A673 (cell line): ENCODE measurements around the gene GALNT2. TPM values are rescaled to one million over a fixed set of nuclear protein-coding genes. Genes with fewer than 3 reads are reported as not detected.

Experiments
- BruUV-seq: library from RNA; stranded (reverse); fragments of 400-500 nt; replicated peaks from 2 replicates; lab custom pipeline; 2021; lab: Mats Ljungman, UMichigan
- CTCF ChIA-PET: fragments of 300-600 bp; sonication (Branson Sonifier 250); formaldehyde crosslinking; loops from one replicate; lab custom pipeline; 2022; ENCODE audit warnings: antibody characterized with exemption; lab: Charles Lee
- POLR2A ChIA-PET: fragments of 300-600 bp; sonication (Branson Sonifier 250); formaldehyde crosslinking; loops from one replicate; lab custom pipeline; 2022; ENCODE audit warnings: antibody characterized with exemption; ENCODE audit not compliant: low non-redundant PET; lab: Charles Lee
- DNase-seq: peaks from one replicate; pipeline ENCODE4 v3.0.0-alpha.2; 2015; ENCODE audit warnings: low spot score
- H3K27ac ChIP-seq: fragments of 200-600 bp; sonication (generic); 2 replicates; pipeline ENCODE4 v1.5.1; 2016; ENCODE audit warnings: mixed run types, low read depth, mild to moderate bottlenecking, mixed read lengths, antibody characterized with exemption, low read length; ENCODE audit not compliant: poor library complexity, severe bottlenecking
- H3K27me3 ChIP-seq: fragments of 200-600 bp; sonication (generic); replicated peaks from 2 replicates; pipeline ENCODE4 v1.6.1; 2017; ENCODE audit warnings: mixed run types, low read depth, mild to moderate bottlenecking, mixed read lengths, antibody characterized with exemption, low read length; ENCODE audit not compliant: insufficient read depth, poor library complexity
- H3K36me3 ChIP-seq: fragments of 200-600 bp; sonication (generic); 2 replicates; pipeline ENCODE4 v1.6.1; 2016; ENCODE audit warnings: mixed run types, mild to moderate bottlenecking, mixed read lengths, antibody characterized with exemption, low read length; ENCODE audit not compliant: insufficient read depth, poor library complexity, severe bottlenecking
- H3K4me1 ChIP-seq: fragments of 200-600 bp; sonication (generic); 2 replicates; pipeline ENCODE4 v1.6.1; 2017; ENCODE audit warnings: mixed run types, mild to moderate bottlenecking, mixed read lengths, antibody characterized with exemption, low read length; ENCODE audit not compliant: insufficient read depth, poor library complexity, severe bottlenecking
- H3K4me3 ChIP-seq: fragments of 200-600 bp; sonication (generic); 2 replicates; pipeline ENCODE4 v1.5.1; 2016; ENCODE audit warnings: low read depth, mixed run types, mild to moderate bottlenecking, mixed read lengths, low read length; ENCODE audit not compliant: poor library complexity, severe bottlenecking
- H3K9me3 ChIP-seq: fragments of 200-600 bp; sonication (generic); 2 replicates; pipeline ENCODE4 v1.6.1; 2016; ENCODE audit warnings: mixed run types, low read depth, mild to moderate bottlenecking, mixed read lengths, antibody characterized with exemption, low read length; ENCODE audit not compliant: poor library complexity, severe bottlenecking
- CTCF ChIP-seq: fragments of 300-800, 200-600 bp; sonication (generic); conservative IDR thresholded peaks from 2 replicates; pipeline ENCODE4 v1.5.1; 2017; ENCODE audit warnings: low read depth, mild to moderate bottlenecking, antibody characterized with exemption, low read length, moderate library complexity, mixed read lengths
- EZH2 ChIP-seq: fragments of 200-600 bp; sonication (generic); IDR thresholded peaks from 2 replicates; pipeline ENCODE4 v1.6.1; 2017; ENCODE audit warnings: borderline replicate concordance, low read depth, mild to moderate bottlenecking, mixed read lengths, antibody characterized with exemption, low read length; ENCODE audit not compliant: poor library complexity, severe bottlenecking
- intact Hi-C: fragments of 100-400 bp; cut with micrococcal nuclease; formaldehyde crosslinking; loops from one replicate; pipeline ENCODE4 v1.10.0; 2022; ENCODE audit not compliant: unreplicated experiment
- total RNA-seq: library from RNA; stranded (reverse); gene quantifications from 2 replicates; pipeline ENCODE4 v1.2.3, GENCODE V29; 2021

GALNT2 gene
- total RNA-seq, 1 experiment from 2014 or later, result 94.6 TPM

DNA sequence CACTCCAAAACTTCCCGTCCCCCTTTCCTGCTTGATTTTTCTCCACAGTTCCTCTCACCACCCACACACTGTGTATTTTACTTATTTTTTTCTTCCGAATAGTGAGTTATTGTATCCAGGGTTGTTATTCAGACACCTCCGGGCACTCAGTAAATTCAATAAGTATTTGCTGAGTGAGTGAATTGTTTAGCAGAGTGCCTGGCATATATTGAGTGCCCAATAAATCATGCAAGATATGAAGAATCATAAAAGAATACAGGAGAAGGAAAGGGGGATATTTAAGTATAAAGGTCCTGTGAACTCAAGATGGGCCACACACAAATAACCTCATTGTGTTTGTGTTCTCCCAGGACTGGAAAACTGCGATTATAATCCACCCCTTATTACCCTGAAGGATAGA is 139.9 kb downstream of the GALNT2 start:
- no peaks in the 10 kb centered on the region for H3K27me3 ChIP-seq
- TF ChIP-seq EZH2, result no peak
- no peak for TF ChIP-seq CTCF
- H3K4me3 ChIP-seq, result no peak overlapping the region
- H3K4me1 ChIP-seq, result peaks cover 54% of the 10 kb centered on the region
- DNase-seq, result no peak
- intact Hi-C loops, result no loop called here
- CTCF ChIA-PET, result no interaction called here
- BruUV-seq, result no TSS peak
- no peaks in the 10 kb centered on the region for H3K36me3 ChIP-seq
- no peaks in the 10 kb centered on the region for H3K9me3 ChIP-seq
- no peak overlapping the region for H3K27ac ChIP-seq
- POLR2A ChIA-PET, result no interaction called here

DNA sequence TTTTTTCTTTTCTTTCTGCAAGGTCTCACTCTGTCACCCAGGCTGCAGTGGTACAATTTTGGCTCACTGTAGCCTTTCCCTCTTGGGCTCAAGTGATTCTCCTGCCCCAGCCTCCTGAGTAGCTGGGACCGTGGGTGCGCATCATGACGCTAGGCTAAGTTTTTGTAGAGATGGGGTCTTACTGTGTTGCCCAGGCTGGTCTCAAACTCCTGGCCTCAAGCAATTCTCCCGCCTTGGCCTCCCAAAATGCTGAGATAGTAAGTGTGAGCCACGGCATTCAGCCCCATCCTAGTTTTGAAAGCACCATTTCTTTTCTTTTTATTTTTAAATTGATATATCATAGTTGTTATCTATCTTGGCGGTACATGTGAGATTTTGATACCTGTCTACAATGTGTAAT is 140.6 kb downstream of the GALNT2 start:
- H3K36me3 ChIP-seq, result no peaks in the 10 kb centered on the region
- no peaks in the 10 kb centered on the region for H3K9me3 ChIP-seq
- POLR2A ChIA-PET, result no interaction called here
- CTCF ChIA-PET, result no interaction called here
- no peak for DNase-seq
- intact Hi-C loops, result no loop called here
- H3K4me1 ChIP-seq, result peaks cover 56% of the 10 kb centered on the region
- H3K27me3 ChIP-seq, result no peaks in the 10 kb centered on the region
- TF ChIP-seq CTCF (no peak), EZH2 (no peak)
- no peak overlapping the region for H3K4me3 ChIP-seq
- no TSS peak for BruUV-seq
- no peak overlapping the region for H3K27ac ChIP-seq

DNA sequence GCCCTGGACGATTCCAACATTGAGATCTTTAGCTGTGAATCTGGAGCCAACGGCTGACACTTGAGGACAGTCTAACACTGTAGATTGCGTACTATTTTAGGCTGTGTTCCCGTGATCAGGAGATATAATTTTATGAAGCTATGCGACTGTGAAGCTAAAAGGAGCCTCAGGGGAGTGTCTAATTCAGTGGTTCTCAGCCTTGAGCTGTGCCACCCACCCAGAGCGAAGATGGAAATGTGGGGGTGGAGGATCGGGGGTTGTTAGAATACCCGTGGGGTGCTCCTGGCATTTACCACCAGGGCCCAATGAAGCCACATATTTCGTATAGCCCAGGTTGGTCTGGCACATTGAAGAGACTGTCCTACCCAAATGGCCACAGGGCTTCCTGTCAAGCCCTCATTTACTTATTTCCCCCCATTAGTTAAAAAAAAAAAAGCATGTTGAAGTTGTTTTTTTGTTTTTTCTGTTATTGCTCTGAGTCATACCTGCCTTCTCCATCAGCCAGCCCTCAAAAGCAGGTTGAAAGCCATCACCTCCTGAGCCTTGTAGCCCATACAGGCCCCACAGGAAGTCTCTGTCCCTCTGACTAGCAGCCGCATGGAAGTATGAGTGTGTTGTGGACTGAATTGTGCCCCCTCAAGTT is 141.7 kb downstream of the GALNT2 start:
- CTCF ChIA-PET, result interaction anchor here (0.7 kb wide), 1 partner anchor 72 kb away, joined by 3 read pairs; no protein-coding TSS in a partner anchor
- DNase-seq, result peak; percentile 40

More for the DNA sequence above, 141.7 kb downstream of the GALNT2 start:
- POLR2A ChIA-PET, result no interaction called here
- no peak for TF ChIP-seq EZH2
- TF ChIP-seq CTCF, result peak; percentile 31; the same call in 1 of the 2 replicates
- intact Hi-C loops, result no loop called here
- no TSS peak for BruUV-seq
- Histone ChIP-seq H3K27me3 (no peaks in the 10 kb centered on the region), H3K4me3 (no peak overlapping the region), H3K27ac (peak overlapping the region; percentile 2), H3K36me3 (no peaks in the 10 kb centered on the region), H3K4me1 (peaks cover 56% of the 10 kb centered on the region), H3K9me3 (no peaks in the 10 kb centered on the region)
